GM06990 (cell line): Measurements from ENCODE around the gene TUBA3C.

Source experiments
- DNase-seq: peaks from one replicate; pipeline ENCODE4 v3.0.0-alpha.2; 2011; ENCODE audit not compliant: insufficient read length; ENCODE audit errors: extremely low read depth
- H3K27me3 ChIP-seq: replicated peaks from 2 replicates; pipeline ENCODE4 v1.6.0; 2011; ENCODE audit warnings: low read length; ENCODE audit not compliant: control insufficient read depth, insufficient read depth
- H3K36me3 ChIP-seq: 2 replicates; pipeline ENCODE4 v1.5.1; 2011; ENCODE audit warnings: low read length; ENCODE audit not compliant: control insufficient read depth, insufficient read depth
- H3K4me3 ChIP-seq: replicated peaks from 2 replicates; pipeline ENCODE4 v1.5.1; 2011; ENCODE audit warnings: low read depth, mild to moderate bottlenecking, control low read depth, low read length
- TF ChIP-seq, protein P1 (sequence below): IDR thresholded peaks from 2 replicates; pipeline ENCODE4 v1.5.1; 2011; ENCODE audit warnings: low read length, control low read depth, mild to moderate bottlenecking, inconsistent platforms; ENCODE audit not compliant: insufficient read depth, poor library complexity, severe bottlenecking

TUBA3C gene

DNA sequence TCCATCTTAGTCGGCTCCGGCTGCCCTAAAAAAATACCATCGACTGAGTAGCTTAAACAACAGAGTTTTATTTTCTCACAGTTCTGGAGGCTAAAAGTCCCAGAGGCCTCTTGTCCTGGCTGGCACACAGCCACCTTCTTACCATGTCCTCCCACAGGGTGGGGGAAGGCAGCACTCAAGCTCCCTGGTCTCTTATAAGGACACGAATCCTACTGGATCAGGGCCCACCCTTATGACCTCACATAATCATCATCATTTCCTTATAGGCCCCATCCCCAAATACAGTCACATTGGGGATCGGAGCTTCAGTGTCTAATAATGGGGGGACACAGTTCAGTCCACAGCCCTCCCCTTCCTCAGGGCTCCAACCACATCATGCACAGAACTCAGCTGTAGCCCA is 2.6 kb upstream of the TUBA3C start:
- Histone ChIP-seq H3K36me3 (no peaks in the 10 kb centered on the region), H3K4me3 (no peak overlapping the region), H3K27me3 (no peaks in the 10 kb centered on the region)
- no peak for DNase-seq
- TF ChIP-seq, protein P1, sequence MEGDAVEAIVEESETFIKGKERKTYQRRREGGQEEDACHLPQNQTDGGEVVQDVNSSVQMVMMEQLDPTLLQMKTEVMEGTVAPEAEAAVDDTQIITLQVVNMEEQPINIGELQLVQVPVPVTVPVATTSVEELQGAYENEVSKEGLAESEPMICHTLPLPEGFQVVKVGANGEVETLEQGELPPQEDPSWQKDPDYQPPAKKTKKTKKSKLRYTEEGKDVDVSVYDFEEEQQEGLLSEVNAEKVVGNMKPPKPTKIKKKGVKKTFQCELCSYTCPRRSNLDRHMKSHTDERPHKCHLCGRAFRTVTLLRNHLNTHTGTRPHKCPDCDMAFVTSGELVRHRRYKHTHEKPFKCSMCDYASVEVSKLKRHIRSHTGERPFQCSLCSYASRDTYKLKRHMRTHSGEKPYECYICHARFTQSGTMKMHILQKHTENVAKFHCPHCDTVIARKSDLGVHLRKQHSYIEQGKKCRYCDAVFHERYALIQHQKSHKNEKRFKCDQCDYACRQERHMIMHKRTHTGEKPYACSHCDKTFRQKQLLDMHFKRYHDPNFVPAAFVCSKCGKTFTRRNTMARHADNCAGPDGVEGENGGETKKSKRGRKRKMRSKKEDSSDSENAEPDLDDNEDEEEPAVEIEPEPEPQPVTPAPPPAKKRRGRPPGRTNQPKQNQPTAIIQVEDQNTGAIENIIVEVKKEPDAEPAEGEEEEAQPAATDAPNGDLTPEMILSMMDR = no peak

DNA sequence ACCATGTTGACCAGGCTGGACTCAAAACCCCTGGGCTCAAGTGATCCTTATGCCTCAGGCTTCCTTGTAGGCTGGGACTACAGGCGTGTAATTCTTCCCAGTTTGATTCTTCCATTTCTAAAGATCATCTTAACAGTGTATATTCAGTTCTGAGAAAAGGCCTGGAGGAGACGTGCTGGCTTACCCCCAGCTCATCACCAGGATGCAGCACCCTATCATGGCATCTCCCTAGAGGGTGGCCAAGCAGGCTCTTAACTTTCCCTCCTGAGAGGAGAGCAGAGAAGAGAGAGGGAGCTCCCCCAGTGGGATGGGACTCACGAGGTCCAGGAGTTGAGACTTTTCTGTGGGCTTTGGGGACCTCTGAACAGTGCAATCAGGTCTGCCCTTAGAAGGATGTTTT is 2.1 kb upstream of the TUBA3C start:
- H3K4me3 ChIP-seq = no peak overlapping the region
- TF ChIP-seq, protein P1 = no peak
- no peak for DNase-seq
- H3K36me3 ChIP-seq = no peaks in the 10 kb centered on the region
- no peaks in the 10 kb centered on the region for H3K27me3 ChIP-seq

DNA sequence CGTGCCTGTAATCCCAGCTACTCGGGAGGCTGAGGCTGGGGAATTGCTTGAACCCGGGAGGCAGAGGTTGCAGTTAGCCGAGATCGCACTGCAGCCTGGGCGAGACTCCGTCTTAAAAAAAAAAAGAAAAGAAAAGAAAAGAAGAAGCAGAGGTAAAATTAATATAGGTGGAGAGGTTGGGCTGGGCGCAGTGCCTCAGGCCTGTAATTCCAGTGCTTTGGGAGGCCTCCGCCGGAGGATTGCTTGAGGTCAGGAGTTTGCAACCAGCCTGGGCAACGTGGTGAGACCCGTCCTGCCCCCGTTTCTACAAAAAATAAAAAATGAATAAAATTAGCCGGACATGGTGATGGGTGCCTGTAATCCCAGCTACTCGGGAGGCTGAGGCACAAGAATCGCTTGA is 912 bp upstream of the TUBA3C start:
- DNase-seq = no peak
- TF ChIP-seq, protein P1 = no peak
- no peaks in the 10 kb centered on the region for H3K27me3 ChIP-seq
- H3K4me3 ChIP-seq = no peak overlapping the region
- H3K36me3 ChIP-seq = no peaks in the 10 kb centered on the region

DNA sequence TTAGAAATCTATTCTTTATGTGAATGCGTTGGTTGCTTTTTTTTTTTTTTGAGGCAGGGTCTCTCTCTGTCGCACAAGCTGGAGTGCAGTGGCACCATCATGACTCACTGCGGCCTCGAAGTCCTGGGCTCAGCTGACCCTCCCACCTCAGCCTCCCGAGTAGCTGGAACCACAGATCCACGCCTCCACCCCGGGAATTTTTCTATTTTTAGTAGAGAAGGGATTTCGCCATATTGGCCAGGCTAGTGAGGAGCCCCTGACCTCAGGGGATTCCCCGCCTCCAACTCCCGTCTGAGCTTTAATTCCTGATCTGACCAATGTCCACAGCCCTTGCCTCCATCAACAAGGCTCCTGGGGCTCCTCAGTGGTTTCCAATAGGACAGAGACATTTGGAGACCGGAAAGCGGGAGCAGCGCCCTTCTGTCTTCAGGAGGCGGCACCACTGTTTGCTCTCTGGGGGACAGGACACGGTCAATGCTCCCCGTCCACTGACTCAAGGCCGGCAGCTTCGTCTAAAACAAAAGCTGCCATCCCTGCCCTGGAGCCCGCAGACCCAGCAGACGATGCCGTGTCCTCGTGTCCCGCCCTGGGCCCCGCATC is 503 bp downstream of the TUBA3C start:
- H3K27me3 ChIP-seq = no peaks in the 10 kb centered on the region
- DNase-seq = no peak
- TF ChIP-seq, protein P1 = no peak
- no peaks in the 10 kb centered on the region for H3K36me3 ChIP-seq
- H3K4me3 ChIP-seq = no peak overlapping the region

DNA sequence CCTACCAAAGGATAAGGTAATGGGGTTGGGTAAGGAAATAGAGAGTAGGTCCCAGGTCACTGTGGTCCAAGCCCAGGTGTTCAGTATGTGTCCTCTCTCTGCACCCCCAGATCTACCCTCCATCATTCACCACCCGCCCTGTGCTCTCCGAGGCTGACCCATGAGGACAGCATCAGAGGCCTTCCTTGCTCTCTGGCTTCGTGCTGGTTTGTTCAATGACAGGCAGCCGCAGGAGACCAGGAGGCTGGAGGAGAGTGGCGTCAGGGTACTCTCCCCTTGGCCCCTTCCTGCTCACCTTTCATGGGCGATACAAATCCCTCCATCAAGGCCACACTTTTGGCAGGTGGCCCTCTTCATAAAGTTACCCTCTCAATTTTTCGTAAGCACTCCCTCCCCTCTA is 1.7 kb downstream of the TUBA3C start:
- TF ChIP-seq, protein P1 = no peak
- no peak for DNase-seq
- Histone ChIP-seq H3K4me3 (no peak overlapping the region), H3K36me3 (no peaks in the 10 kb centered on the region), H3K27me3 (no peaks in the 10 kb centered on the region)
